GM10248 (cell line): ENCODE results near the gene MC1R.
"Not testable (repeated sequence)": the region's sequence is repeated elsewhere in the genome, so short reads cannot be mapped to it uniquely, and the experiment has no call there.

ENCODE experiments used
- CTCF ChIA-PET: fragments of 300-600 bp; sonication (Branson Sonifier 250); formaldehyde crosslinking; extraction: SDS; loops from one replicate; lab custom pipeline; 2021; ENCODE audit warnings: antibody characterized with exemption; lab: Yijun Ruan, JAX
- POLR2A ChIA-PET: fragments of 350-650 bp; sonication (Branson Sonifier 250); formaldehyde crosslinking; extraction: SDS; loops from one replicate; lab custom pipeline; 2020; ENCODE audit warnings: antibody characterized with exemption; lab: Yijun Ruan, JAX
- DNase-seq: peaks from one replicate; pipeline ENCODE4 v3.0.0; 2012; ENCODE audit errors: extremely low spot score
- TF ChIP-seq, protein P1 (sequence below): IDR thresholded peaks from 2 replicates; pipeline ENCODE4 v1.5.1; 2012; ENCODE audit warnings: mild to moderate bottlenecking, low read depth; ENCODE audit errors: extremely low read depth, missing control alignments, control extremely low read depth

MC1R gene

DNA sequence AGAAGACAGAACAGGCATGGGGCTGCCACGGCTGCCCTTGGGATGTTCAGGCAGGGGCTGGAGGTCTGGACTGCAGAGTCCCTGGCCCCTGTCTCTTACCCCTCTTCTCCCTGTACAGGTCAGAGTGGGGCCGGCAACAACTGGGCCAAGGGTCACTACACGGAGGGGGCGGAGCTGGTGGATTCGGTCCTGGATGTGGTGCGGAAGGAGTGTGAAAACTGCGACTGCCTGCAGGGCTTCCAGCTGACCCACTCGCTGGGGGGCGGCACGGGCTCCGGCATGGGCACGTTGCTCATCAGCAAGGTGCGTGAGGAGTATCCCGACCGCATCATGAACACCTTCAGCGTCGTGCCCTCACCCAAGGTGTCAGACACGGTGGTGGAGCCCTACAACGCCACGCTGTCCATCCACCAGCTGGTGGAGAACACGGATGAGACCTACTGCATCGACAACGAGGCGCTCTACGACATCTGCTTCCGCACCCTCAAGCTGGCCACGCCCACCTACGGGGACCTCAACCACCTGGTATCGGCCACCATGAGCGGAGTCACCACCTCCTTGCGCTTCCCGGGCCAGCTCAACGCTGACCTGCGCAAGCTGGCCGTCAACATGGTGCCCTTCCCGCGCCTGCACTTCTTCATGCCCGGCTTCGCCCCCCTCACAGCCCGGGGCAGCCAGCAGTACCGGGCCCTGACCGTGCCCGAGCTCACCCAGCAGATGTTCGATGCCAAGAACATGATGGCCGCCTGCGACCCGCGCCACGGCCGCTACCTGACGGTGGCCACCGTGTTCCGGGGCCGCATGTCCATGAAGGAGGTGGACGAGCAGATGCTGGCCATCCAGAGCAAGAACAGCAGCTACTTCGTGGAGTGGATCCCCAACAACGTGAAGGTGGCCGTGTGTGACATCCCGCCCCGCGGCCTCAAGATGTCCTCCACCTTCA lies 16.2 kb downstream of the MC1R start:
- POLR2A ChIA-PET, result no interaction called here

DNA sequence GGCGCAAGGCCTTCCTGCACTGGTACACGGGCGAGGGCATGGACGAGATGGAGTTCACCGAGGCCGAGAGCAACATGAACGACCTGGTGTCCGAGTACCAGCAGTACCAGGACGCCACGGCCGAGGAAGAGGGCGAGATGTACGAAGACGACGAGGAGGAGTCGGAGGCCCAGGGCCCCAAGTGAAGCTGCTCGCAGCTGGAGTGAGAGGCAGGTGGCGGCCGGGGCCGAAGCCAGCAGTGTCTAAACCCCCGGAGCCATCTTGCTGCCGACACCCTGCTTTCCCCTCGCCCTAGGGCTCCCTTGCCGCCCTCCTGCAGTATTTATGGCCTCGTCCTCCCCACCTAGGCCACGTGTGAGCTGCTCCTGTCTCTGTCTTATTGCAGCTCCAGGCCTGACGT lies 17.0 kb downstream of the MC1R start:
- POLR2A ChIA-PET, CTCF ChIA-PET, DNase-seq: not testable (repeated sequence)

More for the DNA sequence above, 16.2 kb downstream of the MC1R start:
- DNase-seq, result no peak
- CTCF ChIA-PET, result interaction anchor here (3.6 kb wide), 1 partner anchor 25 kb away, joined by 15 read pairs; no protein-coding TSS in a partner anchor
- TF ChIP-seq, protein P1, sequence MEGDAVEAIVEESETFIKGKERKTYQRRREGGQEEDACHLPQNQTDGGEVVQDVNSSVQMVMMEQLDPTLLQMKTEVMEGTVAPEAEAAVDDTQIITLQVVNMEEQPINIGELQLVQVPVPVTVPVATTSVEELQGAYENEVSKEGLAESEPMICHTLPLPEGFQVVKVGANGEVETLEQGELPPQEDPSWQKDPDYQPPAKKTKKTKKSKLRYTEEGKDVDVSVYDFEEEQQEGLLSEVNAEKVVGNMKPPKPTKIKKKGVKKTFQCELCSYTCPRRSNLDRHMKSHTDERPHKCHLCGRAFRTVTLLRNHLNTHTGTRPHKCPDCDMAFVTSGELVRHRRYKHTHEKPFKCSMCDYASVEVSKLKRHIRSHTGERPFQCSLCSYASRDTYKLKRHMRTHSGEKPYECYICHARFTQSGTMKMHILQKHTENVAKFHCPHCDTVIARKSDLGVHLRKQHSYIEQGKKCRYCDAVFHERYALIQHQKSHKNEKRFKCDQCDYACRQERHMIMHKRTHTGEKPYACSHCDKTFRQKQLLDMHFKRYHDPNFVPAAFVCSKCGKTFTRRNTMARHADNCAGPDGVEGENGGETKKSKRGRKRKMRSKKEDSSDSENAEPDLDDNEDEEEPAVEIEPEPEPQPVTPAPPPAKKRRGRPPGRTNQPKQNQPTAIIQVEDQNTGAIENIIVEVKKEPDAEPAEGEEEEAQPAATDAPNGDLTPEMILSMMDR, result no peak

GRCh38 chr16:89936034-89936433 lies 17.4 kb downstream of the MC1R start:
- no peak for DNase-seq
- ChIA-PET POLR2A (no interaction called here), CTCF (no interaction called here)
- TF ChIP-seq, protein P1, result no peak

DNA sequence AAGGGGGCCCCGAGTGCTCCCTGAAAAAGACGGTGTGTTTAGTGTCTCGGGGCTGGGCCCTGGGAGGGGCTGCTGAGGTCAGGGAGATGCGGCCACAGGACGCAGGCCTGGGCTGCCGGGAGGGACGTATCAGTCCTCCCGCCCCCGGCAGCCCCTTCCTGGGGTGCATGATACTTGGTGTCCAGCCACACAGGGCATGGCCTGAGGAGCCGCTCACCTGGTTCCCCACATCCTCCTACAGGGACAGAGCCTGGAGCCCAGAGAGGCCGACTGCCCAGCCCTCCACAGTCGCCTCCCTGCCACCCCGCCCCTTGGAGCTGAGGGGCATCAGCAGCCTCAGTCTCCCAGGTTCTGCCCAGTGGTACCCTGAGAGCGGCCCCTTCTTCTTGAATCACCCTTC lies 17.8 kb downstream of the MC1R start:
- ChIA-PET POLR2A (no interaction called here), CTCF (no interaction called here)
- no peak for DNase-seq
- TF ChIP-seq, protein P1, result no peak

DNA sequence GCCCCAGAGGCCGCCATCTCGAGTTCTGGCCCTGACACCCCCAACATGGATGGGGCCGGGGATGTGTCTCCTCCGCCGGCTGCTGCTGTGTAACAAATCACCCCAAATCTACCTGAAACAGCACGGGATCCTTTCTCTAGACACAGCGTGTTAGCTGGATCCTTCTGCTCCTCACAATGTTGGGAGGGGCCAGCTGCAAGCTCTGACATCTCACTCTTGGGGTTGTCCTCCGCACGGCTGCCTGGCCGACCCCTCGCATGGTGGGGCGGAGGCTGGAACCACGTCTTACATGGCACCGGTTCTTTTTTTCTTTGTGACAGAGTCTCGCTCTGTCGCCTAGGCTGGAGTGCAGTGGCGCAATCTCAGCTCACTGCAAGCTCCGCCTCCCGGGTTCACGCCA lies 18.3 kb downstream of the MC1R start:
- ChIA-PET POLR2A (no interaction called here), CTCF (no interaction called here)
- DNase-seq, result no peak
- TF ChIP-seq, protein P1, result no peak

GRCh38 chr16:89938175-89938885 lies 19.7 kb downstream of the MC1R start:
- CTCF ChIA-PET, result interaction anchor here (3.6 kb wide), 1 partner anchor 12 kb away, joined by 15 read pairs; no protein-coding TSS in a partner anchor
- DNase-seq, result no peak
- TF ChIP-seq, protein P1, result no peak
- POLR2A ChIA-PET, result no interaction called here

DNA sequence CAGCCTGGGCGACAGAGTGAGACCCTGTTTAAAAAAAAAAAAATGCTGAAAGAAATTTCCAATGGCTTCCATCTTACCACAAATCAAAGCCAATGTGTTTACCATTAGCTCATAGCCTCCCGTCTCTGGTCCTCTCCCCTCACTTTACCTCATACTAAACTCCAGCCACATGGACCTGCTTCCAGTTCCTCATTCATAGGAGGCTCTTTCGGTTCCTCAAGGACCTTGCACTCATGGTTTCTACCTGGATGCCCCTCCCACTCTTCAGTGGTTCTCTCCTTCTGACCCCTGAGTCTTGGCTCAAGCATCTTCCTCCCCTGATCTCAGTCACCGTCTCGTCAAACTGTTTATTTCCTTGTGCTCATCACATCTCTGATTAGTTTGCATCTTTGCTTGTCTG lies 26.1 kb downstream of the MC1R start:
- DNase-seq, result peak; percentile 67
- TF ChIP-seq, protein P1, result no peak
- ChIA-PET CTCF (interaction anchor here (2.7 kb wide), 1 partner anchor 35 kb away, joined by 12 read pairs; no protein-coding TSS in a partner anchor), POLR2A (no interaction called here)
